HG03378 (cell line): ENCODE results near the gene SYT10.
"Not testable (repeated sequence)": the region's sequence is repeated elsewhere in the genome, so short reads cannot be mapped to it uniquely, and the experiment has no call there.

ENCODE experiments used
- ATAC-seq: cut with Tn5 transposase; IDR thresholded peaks from one replicate; pipeline ENCODE4 v1.9.1; 2021; ENCODE audit warnings: mild to moderate bottlenecking, moderate library complexity; ENCODE audit not compliant: unreplicated experiment

SYT10 gene, protein sequence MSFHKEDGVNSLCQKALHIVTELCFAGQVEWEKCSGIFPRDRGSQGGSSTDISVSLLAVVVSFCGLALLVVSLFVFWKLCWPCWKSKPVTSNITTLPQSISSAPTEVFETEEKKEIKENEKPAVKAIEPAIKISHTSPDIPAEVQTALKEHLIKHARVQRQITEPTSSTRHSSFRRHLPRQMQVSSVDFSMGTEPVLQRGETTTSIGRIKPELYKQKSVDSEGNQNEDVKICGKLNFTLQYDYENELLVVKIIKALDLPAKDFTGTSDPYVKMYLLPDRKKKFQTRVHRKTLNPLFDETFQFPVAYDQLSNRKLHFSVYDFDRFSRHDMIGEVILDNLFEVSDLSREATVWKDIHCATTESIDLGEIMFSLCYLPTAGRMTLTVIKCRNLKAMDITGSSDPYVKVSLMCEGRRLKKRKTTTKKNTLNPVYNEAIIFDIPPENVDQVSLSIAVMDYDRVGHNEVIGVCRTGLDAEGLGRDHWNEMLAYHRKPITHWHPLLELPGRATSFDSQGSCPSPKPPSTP

DNA sequence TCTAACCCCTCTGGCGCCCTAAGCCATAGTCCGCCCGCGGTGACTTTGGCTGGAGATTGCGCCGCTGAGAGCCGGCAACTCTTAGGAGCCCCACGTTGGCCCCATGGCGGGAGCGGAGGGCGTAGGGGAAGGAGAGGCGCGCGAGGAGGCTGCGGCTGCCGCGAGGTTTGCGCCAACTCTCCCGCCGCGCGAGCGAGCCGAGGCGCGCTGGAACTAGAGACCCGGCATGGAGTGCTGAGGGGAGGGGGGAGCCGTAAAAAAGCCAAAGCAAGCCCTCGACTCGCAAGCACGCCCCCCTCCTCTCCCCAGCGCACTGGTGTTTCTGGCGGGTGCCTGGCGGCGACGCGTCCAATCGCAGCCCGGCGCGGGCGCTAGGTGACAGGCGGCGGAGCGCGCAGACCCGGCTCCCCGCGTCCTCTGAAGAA is at the start of gene SYT10:
SYT10 (minus strand) TSS at position 233 of the 425 bp plus-strand sequence. CDS start 297 bp downstream, outside the sequence.
- ATAC-seq: no peak

DNA sequence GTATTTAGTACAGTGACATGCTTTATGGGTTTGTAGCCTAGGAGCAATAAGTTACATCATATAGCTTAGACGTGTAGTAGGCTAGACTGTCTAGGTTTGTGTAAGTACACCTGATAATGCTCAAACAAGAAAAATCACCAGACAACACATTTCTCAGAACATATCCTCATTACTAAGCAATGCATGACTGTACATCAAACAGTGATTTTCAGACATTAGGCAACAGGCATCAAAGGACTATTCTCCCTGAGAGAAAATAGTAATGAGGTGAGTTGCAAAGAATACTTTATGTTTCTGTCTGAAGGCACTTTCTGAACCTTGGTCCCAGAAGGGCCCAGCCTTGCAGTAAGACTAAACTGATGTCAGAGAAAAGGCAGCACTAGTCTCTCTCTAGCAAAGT is 48.4 kb upstream of the SYT10 start:
- no peak for ATAC-seq

DNA sequence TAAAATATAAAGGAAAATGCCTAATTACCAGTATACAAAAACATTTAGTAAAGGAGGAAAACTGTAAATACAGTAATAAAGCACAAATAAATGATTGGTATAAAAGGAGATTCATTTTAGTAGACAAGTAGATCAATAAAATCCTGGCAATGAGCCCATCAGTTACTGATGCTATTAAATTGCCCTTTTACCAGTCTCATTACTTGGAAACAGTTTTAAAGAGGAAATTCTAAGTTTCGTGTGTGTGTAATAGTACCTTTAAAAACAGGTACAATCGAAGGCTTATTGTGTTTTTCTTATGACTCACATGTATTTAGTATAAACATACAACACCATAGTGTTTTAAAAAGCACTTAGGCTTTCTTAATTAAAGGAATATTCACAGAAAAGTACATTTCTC is 46.4 kb upstream of the SYT10 start:
- no peak for ATAC-seq

DNA sequence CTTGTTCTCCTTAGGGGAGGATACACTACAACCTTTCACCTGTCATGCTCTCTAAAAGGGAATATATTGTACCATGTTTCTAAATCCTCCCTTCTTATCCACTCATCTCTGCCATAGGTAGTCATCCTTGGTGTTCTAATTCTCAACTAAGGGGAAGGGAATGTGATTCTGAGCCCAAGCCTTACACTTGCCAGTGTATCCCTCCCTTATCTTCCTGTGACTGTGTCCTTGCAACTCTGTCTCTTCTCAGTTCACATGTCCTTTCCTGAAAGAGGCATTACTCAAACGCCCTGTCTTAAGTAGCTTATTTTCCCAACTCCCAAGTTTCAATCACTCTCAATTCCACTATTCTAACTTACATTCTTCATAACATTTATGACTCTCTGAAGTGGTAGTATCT is 44.5 kb upstream of the SYT10 start:
- no peak for ATAC-seq

DNA sequence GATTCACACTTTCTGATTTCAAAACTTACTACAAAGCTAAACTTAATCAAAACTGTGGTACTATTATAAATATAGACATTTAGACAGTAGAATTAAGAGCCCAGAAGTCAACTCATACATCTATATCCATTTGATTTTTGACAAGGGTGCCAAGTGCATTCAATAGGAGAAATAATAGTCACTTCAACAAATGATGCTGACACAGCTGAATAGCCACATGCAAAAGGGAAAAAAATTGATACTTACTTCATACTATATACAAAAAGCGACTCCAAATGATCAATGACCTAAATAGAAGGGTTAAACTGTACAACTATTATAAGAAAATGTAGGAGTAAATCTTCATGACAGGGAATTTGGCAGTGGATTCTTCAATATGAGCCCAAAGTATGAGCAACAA is 40.7 kb upstream of the SYT10 start:
- ATAC-seq: no peak

DNA sequence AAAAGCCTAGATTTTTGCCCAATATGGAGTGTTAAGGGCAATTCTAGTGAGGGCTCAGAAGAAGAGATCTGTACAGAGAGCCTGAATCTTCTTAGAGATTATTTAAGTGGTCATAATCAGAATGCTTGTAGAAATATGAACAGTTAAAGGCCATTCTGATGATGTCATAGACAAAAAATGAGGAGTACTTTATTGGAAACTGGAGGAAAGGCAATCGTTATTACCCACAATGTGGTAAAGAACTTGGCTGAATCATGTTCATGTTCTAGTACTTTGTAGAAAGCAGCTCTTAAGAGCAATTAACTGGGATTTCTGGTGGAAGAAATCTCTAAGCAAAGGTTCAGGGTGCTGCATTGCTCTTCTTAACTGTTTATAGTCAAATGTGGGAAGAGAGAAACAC is 36.4 kb upstream of the SYT10 start:
- no peak for ATAC-seq

DNA sequence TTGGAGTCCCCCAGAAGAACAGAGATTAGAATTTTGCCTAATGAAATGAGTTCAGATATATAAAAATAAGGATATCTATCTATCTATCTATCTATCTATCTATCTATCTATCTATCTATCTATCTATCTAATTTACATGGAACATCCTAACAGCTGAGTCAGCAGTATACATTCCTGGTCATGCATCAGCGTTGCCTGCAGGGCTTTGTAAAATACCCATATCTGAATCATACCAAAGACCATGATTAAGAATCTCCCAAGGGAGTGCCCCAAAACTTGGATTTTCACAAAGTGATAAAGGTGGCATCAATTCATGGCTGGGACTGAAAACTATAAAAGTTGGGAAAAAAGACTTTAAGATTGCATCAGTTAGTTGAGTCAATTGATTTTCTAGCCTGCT is 32.7 kb upstream of the SYT10 start:
- ATAC-seq: no peak

DNA sequence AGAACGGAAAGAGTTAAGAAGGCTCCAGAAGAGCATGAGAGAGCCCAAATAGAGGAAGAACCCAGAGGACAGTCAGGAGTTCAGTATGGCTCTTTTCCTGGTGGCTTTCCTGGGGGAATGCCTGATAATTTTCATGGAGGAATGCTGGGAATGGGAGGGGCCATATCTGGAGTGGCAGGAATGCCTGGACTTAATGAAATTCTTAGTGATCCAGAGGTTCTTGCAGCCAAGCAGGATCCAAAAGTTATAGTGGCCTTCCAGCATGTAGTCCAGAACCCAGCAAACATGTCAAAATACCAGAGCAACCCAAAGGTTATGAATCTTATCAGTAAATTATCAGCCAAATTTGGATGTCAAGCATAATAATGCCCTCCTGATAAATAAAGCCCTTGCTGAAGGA is 15.5 kb upstream of the SYT10 start:
- ATAC-seq: no peak

DNA sequence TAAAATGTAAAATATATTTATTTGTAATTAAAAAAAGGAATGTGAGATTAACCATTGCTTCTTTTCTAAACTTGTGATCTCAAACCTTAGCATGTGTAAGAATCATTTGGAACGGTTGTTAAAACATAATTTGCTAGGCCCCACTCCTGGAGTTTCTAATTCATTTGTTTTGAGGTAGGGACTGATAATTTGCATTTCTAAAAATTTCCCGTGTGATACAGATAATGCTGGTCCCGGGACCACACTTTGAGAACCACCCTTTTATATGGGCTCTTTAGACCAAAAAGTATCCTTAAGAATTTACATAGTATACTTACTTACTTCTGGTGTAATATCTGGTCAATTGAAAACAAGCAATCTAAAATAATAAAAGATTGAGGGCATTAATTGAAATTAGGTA is 10.9 kb upstream of the SYT10 start:
- no peak for ATAC-seq

DNA sequence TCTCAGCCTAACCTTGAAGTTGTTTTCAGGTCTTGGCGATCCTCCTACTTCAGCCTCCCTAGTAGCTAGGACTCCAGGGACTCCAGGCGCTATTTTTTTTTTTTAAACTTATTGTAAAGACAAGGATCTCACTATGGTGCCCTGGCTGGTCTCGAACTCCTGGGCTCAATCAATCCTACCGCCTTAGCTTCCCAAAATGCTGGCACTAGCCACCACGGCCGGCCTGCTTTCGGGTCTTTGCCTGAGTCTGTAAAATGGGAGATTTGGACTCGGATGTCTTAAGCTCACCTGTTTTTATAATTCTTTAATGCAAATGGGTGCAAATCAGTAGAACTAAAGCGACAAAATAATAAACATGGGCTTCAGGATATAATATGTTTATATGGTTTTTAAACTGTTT is 858 bp upstream of the SYT10 start:
- no peak for ATAC-seq

DNA sequence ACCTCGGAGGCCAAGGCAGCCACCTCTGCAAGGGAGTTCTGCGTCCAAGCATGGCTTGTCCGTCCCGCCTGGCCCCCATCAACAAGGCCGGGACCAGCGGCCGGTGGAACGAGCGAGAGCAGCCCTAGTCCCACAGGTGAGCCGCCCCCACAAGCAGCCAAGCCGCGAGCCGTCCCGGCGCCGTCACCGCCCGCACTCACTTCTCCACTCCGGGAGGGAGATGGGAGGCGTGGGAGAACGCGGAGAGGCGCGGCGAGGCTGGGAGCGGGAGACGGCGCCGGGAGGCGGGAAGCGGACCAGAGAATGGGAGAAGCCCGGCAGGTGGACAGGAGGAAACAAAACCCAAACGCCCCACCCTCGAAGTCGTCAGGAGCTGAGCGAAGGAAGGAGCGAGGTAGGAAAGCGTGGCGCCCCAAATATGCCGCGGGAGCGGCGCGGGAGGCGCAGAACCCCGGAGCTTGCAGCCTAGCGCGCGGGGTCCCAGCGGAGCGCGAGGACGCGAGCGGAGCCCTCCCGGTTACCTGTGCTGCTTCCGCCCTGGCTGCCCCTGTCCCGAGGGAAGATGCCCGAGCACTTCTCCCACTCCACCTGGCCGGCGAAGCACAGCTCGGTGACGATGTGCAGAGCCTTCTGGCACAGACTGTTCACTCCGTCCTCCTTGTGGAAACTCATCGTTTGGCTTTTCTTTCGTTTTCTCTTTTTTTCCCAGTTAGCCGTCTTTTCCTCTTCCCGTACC is 600 bp downstream of the SYT10 start:
- no peak for ATAC-seq

DNA sequence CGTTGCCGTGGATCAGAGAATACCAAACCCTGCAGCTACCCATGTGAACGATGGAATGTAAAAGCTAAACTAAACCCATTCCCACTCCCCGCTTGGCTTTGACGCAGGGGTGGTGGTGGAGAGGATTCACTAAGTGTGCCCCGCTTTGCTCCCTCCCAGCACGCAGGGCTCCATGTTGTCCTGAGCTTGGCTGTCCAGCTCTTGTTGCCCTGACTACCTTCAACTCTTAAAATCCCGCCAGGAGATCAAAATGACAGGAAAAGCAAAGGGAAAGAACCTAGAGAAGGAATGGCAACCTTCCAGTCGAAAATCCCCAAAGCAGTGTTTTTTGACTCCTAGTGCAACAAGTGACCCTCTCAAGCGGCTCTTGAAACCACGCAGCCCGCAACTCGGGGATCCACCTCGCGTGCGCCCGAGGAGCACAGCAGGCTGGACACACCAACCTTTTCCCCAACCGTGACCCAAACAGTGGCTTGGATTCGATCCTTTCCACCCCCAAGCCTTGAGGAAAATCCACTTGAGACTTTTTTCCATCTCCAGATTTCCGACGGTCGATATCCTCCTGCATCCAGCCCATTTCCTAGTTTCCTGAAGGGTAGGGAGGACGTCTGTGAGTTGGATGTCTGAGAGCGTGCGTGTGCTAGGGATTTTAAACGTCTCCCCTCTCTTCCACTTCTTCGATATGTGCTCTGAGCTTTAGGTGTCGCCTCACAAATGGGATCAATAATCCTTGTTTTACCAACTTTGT is 1.4 kb downstream of the SYT10 start:
- no peak for ATAC-seq

DNA sequence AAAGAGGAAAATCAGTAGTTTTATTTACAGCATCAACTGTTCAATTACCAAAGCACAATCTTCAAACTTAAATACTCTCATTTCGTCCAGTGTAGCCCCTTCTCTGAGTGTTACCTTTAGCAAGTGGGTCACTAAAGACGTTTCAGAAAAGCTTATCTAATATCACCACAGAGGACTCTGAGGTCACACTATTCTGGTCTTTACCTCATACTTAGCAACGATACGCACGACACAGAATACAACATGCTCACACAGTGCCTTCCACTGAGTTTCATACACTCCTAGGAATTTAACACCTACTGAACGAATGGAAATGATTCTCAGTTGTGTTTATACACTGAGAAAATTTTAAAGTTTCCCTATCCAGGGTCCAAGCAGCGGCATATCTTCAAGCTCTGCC is 2.0 kb downstream of the SYT10 start:
- no peak for ATAC-seq

DNA sequence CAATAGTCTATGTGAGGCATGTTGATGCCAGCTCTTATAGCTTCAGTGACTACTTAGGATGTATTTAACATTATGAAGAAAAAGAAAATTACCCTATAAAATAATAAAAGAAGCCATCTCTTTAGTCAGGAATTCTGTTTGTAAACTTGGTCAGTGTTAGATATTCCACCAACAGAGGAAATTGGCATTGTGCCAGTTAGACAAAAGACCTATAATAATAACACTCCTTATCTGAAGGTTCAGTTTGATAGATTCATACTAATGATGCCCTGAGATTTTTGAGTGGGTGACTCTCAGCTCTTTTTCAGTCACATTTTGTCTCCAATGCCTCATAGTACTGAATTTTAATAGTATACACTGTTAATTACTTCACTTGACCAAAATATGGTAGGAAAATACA is 6.6 kb downstream of the SYT10 start:
- ATAC-seq: no peak

DNA sequence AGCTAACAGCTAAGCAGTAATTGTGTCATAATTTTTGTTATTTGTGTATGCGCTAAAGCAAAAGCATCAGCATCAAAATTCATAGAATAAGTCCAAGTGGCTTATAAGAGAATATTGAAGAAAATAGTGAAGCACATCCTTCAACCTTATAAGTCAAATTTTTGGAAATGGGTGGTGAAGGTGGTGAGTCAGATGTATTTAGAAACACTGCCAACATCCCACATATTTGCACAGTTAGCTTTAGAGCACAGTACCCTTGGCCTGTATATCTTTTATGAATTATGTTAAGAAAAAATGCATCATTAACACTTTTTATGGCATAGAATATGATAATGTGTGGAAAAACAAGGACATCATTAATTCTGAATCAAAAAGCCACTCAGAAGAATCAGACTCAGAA is 8.0 kb downstream of the SYT10 start:
- ATAC-seq: no peak

DNA sequence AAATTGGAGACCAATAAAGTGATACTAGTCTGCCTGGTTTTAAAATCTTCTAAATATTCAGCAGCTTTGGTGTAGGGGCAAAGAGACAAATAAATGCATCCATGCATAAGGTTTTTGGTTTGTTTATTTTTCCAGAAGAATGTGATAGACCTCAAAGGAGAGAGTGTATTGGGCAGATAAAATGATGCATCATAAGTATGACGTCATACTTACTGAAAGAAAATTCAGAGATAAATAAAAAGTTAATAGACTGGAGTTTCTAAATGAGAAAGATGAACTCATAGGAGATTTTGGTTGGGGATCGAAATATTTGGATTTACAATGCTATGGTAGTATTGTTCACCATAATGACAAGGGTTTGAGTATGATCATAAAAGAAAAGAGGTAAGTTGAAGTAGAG is 10.2 kb downstream of the SYT10 start:
- no peak for ATAC-seq

DNA sequence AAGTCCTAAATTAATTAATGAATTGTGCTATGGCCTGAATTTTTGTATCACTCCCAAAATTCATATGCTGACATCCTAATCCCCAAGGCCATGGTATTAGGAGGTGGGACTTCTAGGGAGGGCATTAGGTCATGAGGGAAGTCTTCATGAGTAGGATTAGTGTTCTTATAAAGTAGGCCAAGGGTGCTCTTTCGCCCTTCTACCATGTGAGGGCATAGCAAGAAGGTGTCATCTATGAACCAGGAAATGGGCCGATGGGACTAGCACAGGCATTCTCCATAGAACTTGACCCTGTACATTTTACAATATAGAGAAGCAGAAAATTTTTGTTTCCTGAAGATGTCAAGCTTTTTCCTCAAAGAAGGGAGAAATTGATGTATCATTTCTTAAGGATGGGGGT is 12.5 kb downstream of the SYT10 start:
- no peak for ATAC-seq

DNA sequence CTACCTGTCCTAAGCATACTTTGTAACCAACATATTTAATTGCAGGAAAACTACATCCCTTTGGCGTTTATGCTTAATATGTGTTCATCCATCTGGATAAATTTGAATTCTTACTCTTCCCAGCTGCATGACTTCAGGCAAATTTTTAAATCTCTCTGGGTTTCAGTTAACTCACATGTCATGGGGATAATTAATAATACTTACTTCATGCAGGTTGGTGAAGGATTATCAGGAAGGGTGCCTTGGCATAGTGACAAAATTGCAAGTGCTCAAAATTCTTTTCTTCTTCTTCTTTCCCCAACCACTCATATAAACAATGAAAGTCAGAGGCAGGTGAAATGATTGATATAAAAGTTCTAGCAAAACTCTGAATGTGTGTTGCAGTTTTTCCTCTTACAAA is 15.9 kb downstream of the SYT10 start:
- ATAC-seq: no peak

DNA sequence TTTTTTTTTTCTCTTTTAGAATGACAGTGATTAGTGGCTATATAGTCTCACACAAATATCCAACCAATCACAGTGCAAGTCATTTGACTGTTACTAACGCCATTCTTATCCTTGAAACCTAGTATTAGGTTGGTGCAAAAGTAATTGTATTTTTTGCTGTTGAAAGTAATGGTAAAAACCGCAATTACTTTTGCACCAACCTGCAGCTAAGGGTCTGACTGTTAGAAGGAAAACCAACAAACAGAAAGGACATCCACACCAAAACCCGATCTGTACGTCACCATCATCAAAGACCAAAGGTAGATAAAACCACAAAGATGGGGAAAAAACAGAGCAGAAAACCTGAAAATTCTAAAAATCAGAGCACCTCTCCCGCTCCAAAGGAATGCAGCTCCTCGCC is 27.2 kb downstream of the SYT10 start:
- ATAC-seq: not testable (repeated sequence)

DNA sequence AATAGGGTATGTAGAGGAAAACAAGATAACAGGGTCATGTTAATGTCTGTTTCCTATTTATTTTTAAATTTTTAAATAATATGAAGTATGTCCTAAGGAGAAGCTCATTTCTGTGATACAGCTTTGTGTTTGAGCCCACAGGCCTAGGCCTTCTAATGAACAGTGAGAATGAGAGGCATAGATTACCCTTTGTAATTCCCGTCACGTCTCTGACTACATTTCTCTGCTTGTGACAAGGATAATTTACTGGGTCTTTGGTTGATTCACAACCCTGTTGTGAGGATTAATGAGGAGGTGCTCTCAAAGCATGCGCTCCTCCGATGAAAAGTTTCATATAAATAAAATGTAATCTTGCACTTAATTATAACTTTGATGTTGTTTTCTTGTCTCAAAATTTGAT is 56.1 kb downstream of the SYT10 start:
- no peak for ATAC-seq

DNA sequence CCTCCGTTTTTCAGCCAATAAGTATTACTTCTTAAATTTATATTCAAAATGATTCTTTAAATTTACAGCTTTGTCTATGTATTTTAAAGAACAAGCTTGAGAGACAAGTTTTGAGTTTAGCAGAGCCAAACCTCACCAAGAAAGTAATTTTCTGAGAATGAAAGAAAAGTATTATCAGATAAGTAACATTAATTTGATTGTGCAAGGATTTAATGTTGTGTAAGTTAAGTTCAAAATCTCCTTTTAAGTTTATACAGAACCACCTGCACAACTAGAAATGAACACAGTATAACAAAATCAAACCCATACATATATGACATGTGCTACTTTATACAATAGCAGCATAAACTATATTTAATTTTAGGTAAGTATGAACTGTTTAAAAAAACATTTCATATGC is 63.5 kb downstream of the SYT10 start:
- ATAC-seq: no peak

DNA sequence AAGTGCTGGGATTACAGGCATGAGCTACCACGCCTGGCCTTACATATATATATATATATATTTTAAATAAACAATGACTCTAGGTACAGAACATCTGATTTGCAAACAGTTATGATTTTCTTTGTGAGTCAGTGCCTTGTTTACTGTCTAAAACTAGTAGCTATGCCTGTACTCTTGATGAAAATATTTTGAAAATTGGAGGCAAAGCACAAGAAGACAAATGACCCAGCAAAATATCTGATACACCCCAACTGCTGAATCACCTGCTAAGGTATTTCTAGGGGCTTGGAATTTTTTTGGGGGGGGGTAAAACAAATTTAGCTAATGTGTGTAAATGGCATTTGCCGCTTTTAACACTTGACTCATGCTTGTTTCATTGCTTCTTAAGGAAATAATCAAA is 69.3 kb downstream of the SYT10 start:
- no peak for ATAC-seq
